Thyroid gland (tissue), 4 donors: ENCODE measurements around the gene SCGB1C1. TPM values are rescaled to one million over a fixed set of nuclear protein-coding genes. Genes with fewer than 3 reads are reported as not detected.

Experiments
- DNase-seq, 2 donors: peaks; one replicate each; pipeline ENCODE4 v3.0.0-alpha.2; 2019
- H3K27ac ChIP-seq, 3 donors: fragments of 200-600 bp; sonication (generic); 1 replicate in 2 of 3; 2 replicates in 1 of 3; pipeline ENCODE4 v1.5.1; 2016 to 2019; ENCODE audit warnings: mild to moderate bottlenecking in 1 of 3, moderate library complexity in 1 of 3
- H3K27me3 ChIP-seq: fragments of 200-600 bp; sonication (generic); one replicate; pipeline ENCODE4 v1.5.1; 2019
- H3K36me3 ChIP-seq, 2 donors: fragments of 200-600 bp; sonication (generic); one replicate each; pipeline ENCODE4 v1.5.1; 2016 to 2019
- H3K4me1 ChIP-seq, 2 donors: fragments of 200-600 bp; sonication (generic); one replicate each; pipeline ENCODE4 v1.5.1; 2017 to 2019
- H3K4me3 ChIP-seq, 3 donors: fragments of 200-600 bp; sonication (generic); replicated peaks in 1 of 3; 1 replicate in 2 of 3; 2 replicates in 1 of 3; pipeline ENCODE4 v1.5.1; 2016; ENCODE audit warnings: mild to moderate bottlenecking in 1 of 3
- H3K9me3 ChIP-seq: fragments of 200-600 bp; sonication (generic); one replicate; pipeline ENCODE4 v1.5.1; 2017
- POLR2A ChIP-seq, 2 donors: fragments of 450-650 bp; IDR thresholded peaks; one replicate each; pipeline ENCODE4 v1.6.1; 2017; ENCODE audit warnings: antibody characterized with exemption in 2 of 2, mild to moderate bottlenecking in 2 of 2, moderate library complexity in 1 of 2
- WGBS, 2 donors: methylation state at CpG; one replicate each; pipeline ENCODE4 v1.1.5; 2017; 5-methylcytosine and 5-hydroxymethylcytosine counted together
- intact Hi-C: fragments of 100-400 bp; cut with DNase I; formaldehyde crosslinking; loops from one replicate; pipeline ENCODE4 v1.15.1; 2023
- total RNA-seq, 4 donors: library from RNA; depleted of rRNA; stranded (reverse); fragments of >200 nt; gene quantifications; one replicate each; pipeline ENCODE4 v1.2.3, GENCODE V29; 2016
- TF ChIP-seq, protein P1 (sequence below), 6 experiments: fragments of 200-600 bp in 3 of 6; fragments of 450-650 bp in 3 of 6; sonication (generic) in 3 of 6; IDR thresholded peaks; one replicate each; pipeline ENCODE4 v1.5.1; 2016 to 2019; ENCODE audit warnings: antibody characterized with exemption in 6 of 6, mild to moderate bottlenecking in 2 of 6, inconsistent platforms in 1 of 6, moderate library complexity in 1 of 6

The SCGB1C1 gene
- total RNA-seq, 4 donors from 2014 or later, result not detected

DNA sequence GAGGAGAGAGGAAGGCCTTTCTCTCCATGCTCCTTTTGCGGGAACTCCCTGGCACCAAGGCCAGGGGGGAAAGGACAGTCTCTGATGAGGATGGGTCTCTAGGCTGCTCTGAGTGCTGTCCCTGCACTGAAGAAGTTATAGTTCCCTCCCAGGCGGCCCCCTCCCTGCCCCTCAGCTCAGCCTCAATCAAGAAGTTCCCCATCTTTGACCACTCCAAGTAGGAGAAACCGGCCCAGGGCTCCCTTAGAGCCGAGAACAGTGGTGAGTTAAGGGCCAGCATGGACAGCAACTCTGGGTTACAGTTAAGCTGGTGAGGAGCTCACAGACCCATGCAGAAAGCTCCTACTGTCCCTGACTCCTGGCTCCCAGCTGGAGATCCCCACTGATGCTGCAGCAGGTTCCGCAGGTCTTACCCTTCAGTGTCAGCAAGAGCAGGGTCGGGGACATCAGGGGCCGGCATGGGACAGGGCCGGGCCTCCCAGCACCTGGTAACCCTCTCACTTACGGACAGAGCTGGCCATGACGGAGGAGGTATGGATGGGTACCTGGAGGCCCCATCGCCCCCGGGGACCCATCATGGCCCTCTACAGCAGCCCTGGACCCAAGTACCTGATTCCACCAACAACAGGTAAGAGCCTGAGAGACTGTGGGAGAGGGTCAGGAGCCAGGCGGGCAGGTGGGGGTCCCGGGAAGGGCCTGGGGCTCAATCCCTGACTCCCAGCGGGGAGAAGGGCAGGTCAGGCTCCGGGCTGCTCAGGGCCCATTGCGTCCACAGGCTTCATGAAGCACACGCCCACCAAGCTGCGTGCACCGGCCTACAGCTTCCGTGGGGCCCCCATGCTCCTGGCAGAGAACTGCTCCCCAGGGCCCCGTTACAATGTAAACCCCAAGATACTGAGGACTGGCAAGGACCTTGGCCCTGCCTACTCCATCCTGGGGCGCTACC lies 4.2 kb downstream of the SCGB1C1 start:
- Histone ChIP-seq H3K27me3 (no peaks in the 10 kb centered on the region), H3K9me3 (no peaks in the 10 kb centered on the region), H3K27ac (no peak overlapping the region), H3K4me1 (no peaks in the 10 kb centered on the region), H3K4me3 (no peak overlapping the region), H3K36me3 (no peaks in the 10 kb centered on the region)
- TF ChIP-seq, protein P1, sequence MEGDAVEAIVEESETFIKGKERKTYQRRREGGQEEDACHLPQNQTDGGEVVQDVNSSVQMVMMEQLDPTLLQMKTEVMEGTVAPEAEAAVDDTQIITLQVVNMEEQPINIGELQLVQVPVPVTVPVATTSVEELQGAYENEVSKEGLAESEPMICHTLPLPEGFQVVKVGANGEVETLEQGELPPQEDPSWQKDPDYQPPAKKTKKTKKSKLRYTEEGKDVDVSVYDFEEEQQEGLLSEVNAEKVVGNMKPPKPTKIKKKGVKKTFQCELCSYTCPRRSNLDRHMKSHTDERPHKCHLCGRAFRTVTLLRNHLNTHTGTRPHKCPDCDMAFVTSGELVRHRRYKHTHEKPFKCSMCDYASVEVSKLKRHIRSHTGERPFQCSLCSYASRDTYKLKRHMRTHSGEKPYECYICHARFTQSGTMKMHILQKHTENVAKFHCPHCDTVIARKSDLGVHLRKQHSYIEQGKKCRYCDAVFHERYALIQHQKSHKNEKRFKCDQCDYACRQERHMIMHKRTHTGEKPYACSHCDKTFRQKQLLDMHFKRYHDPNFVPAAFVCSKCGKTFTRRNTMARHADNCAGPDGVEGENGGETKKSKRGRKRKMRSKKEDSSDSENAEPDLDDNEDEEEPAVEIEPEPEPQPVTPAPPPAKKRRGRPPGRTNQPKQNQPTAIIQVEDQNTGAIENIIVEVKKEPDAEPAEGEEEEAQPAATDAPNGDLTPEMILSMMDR (IDR thresholded peaks at IDR 0.05), result no peak
- no peak for TF ChIP-seq POLR2A (IDR thresholded peaks at IDR 0.05)
- no peak for DNase-seq
- WGBS, 2 donors, result 76 to 82% methylated on average over 3 to 11 of the region's 23 CpGs
- intact Hi-C loops, result no loop called here

DNA sequence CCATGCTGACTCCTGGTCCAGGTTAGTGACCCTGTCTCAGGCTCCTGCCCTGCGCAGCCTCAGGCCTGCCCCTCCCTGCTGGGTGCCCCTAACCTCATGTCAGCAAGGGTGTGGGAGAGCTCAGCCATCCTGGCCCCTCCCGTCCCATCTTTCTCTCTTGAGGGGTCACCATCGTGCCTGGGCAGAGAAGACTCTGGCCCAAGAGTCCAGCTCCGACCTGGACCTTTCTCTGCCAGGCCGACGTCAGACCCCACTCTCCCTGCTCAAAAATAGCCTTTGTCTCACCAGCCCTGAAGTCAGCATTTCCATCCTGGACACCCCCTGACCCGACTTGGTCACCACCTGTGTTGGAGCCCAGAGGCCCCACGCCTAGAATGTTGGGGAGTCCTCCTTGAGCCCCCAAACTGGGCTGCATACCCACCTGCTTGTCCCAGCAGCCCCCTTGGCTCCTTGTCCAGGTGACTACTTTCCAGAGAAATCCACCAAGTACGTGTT lies 4.9 kb downstream of the SCGB1C1 start:
- WGBS, 2 donors, result 83 to 93% methylated on average over 6 to 7 of the region's 9 CpGs
- no peaks in the 10 kb centered on the region for H3K36me3 ChIP-seq
- no peak overlapping the region for H3K27ac ChIP-seq
- H3K4me1 ChIP-seq, result no peaks in the 10 kb centered on the region
- H3K9me3 ChIP-seq, result no peaks in the 10 kb centered on the region
- TF ChIP-seq POLR2A (IDR thresholded peaks at IDR 0.05), result no peak
- TF ChIP-seq, protein P1 (IDR thresholded peaks at IDR 0.05), result no peak
- DNase-seq, result no peak
- intact Hi-C loops, result no loop called here
- no peak overlapping the region for H3K4me3 ChIP-seq
- H3K27me3 ChIP-seq, result no peaks in the 10 kb centered on the region

DNA sequence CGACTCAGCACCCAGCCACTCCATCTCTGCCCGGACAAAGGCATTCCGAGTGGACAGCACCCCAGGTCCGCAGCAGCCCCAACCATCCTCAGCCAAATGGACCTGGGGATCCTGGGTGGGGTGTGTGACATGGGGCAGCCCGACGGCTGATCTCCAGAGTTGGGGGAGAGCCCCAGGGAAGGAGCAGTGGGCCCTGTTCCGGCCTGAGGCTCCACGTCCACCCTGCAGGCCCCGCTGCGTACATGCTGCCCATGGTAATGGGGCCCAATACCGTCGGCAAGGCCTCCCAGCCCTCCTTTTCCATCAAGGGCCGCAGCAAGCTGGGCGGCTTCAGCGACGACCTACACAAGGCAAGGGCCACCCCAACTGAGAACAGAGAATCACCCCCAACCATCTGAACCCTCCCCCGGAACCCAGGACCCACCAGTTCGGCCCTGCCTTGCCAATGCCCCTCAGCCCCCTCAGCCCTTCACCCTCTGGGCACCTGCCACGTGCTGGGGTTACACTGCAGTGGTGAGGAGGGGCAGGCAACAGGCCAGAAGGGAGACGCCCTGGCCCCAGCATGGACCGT lies 5.4 kb downstream of the SCGB1C1 start:
- H3K9me3 ChIP-seq, result no peaks in the 10 kb centered on the region
- H3K4me1 ChIP-seq, result no peaks in the 10 kb centered on the region
- no peak overlapping the region for H3K27ac ChIP-seq
- WGBS, 2 donors, result 86 to 91% methylated on average over 11 to 21 of the region's 21 CpGs
- no peaks in the 10 kb centered on the region for H3K36me3 ChIP-seq
- intact Hi-C loops, result no loop called here
- no peak overlapping the region for H3K4me3 ChIP-seq
- no peak for TF ChIP-seq POLR2A (IDR thresholded peaks at IDR 0.05)
- TF ChIP-seq, protein P1 (IDR thresholded peaks at IDR 0.05), result no peak
- no peak for DNase-seq
- H3K27me3 ChIP-seq, result no peaks in the 10 kb centered on the region

DNA sequence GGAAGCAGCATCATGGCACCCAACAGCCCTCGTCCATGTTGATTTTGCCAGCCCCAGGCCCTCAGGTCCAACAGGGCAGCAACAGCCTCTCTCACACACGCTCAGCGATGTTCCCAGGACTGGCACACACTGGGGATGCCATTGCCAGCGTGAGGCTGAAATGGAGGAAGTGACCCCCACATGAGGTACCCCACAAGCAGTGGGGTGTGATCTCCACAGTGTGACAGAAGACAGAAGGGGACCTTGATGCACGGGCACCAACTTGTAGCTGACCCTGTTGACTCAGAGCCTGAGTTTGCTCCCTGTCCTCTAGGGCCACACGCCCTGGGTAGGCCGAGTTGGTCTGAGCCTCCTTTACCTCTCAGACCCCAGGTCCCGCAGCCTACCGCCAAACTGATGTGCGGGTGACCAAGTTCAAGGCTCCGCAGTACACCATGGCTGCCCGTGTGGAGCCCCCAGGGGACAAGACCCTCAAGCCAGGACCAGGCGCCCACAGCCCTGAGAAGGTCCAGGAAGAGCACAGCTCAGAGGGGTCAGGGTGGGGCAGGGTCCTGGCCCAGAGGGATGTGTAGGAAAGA lies 6.2 kb downstream of the SCGB1C1 start:
- no peaks in the 10 kb centered on the region for H3K4me1 ChIP-seq
- peaks cover 0 to 5% of the 10 kb centered on the region in 2 donors for H3K36me3 ChIP-seq
- TF ChIP-seq POLR2A (IDR thresholded peaks at IDR 0.05), result no peak
- TF ChIP-seq, protein P1 (IDR thresholded peaks at IDR 0.05), result no peak
- intact Hi-C loops, result no loop called here
- no peak for DNase-seq
- no peak overlapping the region for H3K4me3 ChIP-seq
- H3K9me3 ChIP-seq, result no peaks in the 10 kb centered on the region
- no peak overlapping the region for H3K27ac ChIP-seq
- 59 to 85% methylated on average over 3 to 13 of the region's 13 CpGs for WGBS, 2 donors
- no peaks in the 10 kb centered on the region for H3K27me3 ChIP-seq
